NCI-H345 (cell line): ENCODE results near the gene UNG.
"Not testable (repeated sequence)": the region's sequence is repeated elsewhere in the genome, so short reads cannot be mapped to it uniquely, and the experiment has no call there.

Source experiments
- DNase-seq: peaks from one replicate; lab custom pipeline; 2025; lab: John Stamatoyannopoulos, UW

UNG gene

GRCh38 chr12:109097435-109098182, at the start of gene UNG:
TSS of gene UNG (plus strand) at chr12:109097597. CDS start at chr12:109097680, 83 bp downstream.
- peak; percentile 98 for DNase-seq

GRCh38 chr12:109048706-109049105, 48.7 kb upstream of the UNG start:
- DNase-seq: not testable (repeated sequence)

- not testable (repeated sequence) for DNase-seq
Measured at GRCh38 chr12:109049794-109050193, 47.6 kb upstream of the UNG start.

- no peak for DNase-seq
Measured at GRCh38 chr12:109052097-109052413, 45.3 kb upstream of the UNG start.

- DNase-seq: peak; percentile 89
Measured at GRCh38 chr12:109052414-109053323, 44.7 kb upstream of the UNG start, which contains the start of gene USP30. TSS of gene USP30 (plus strand) at chr12:109052576. CDS start at chr12:109052679, 103 bp downstream.

- DNase-seq: no peak
Measured at GRCh38 chr12:109053382-109054123, 43.8 kb upstream of the UNG start.

- not testable (repeated sequence) for DNase-seq
Measured at GRCh38 chr12:109054124-109054513, 43.3 kb upstream of the UNG start.

GRCh38 chr12:109054520-109054919, 42.9 kb upstream of the UNG start:
- DNase-seq: no peak

- no peak for DNase-seq
Measured at GRCh38 chr12:109056891-109057290, 40.5 kb upstream of the UNG start.

- no peak for DNase-seq
Measured at GRCh38 chr12:109057376-109057775, 40.0 kb upstream of the UNG start.

- DNase-seq: no peak
Measured at GRCh38 chr12:109058773-109059172, 38.6 kb upstream of the UNG start.

- DNase-seq: no peak
Measured at GRCh38 chr12:109064143-109064542, 33.3 kb upstream of the UNG start.

GRCh38 chr12:109065154-109065852, 32.1 kb upstream of the UNG start:
- DNase-seq: no peak

GRCh38 chr12:109065853-109066193, 31.6 kb upstream of the UNG start:
- DNase-seq: no peak

GRCh38 chr12:109069307-109070271, 27.8 kb upstream of the UNG start:
- DNase-seq: no peak

- DNase-seq: no peak
Measured at GRCh38 chr12:109074866-109075265, 22.5 kb upstream of the UNG start.

- no peak for DNase-seq
Measured at GRCh38 chr12:109082751-109083150, 14.6 kb upstream of the UNG start.

- DNase-seq: no peak
Measured at GRCh38 chr12:109084425-109084824, 13.0 kb upstream of the UNG start.

- DNase-seq: no peak
Measured at GRCh38 chr12:109085590-109085989, 11.8 kb upstream of the UNG start.

- no peak for DNase-seq
Measured at GRCh38 chr12:109087250-109087649, 10.1 kb upstream of the UNG start.

- no peak for DNase-seq
Measured at GRCh38 chr12:109088818-109089217, 8.6 kb upstream of the UNG start.
